GM18526 (cell line): ENCODE results near the gene IL18BP.

ENCODE experiments used
- POLR2A ChIP-seq: IDR thresholded peaks from 3 replicates; pipeline ENCODE4 v1.6.1; 2011; ENCODE audit not compliant: insufficient read length; ENCODE audit errors: extremely low read depth

The IL18BP gene

DNA sequence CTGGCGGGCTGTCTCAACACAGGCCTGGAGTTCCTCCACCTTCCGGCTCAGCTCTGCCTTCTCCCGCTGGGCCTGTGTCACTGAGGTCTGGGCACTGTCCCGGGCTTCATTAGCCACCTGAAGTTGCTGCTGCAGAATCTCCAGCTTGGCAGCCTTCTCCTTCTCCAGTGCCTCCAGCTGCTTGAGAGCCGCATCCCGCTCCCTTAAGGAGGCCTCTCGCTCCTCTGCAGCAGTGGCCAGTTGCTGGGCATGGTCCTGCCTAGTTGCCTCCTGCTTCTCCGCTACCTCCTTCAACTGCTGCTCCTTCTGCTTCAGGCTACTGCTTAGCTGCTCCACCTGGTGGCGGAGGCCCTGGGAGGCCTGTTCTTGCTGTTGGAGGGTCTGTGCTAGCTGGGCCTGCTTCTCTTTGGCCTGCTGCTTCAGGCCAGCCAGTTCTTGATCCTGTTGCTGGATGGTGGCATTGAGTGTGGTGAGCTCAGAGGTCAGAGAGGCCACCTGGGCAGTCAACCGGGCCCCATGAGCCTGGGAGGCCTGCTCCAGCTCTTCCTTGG lies 16.9 kb downstream of the IL18BP start:
- no peak for TF ChIP-seq POLR2A

GRCh38 chr11:72018171-72018570 lies 19.5 kb downstream of the IL18BP start:
- TF ChIP-seq POLR2A, result no peak

- no peak for TF ChIP-seq POLR2A
Observed at GRCh38 chr11:72023335-72023734, 24.6 kb downstream of the IL18BP start.

- TF ChIP-seq POLR2A, result no peak
Observed at GRCh38 chr11:72024069-72024754, 25.5 kb downstream of the IL18BP start.

DNA sequence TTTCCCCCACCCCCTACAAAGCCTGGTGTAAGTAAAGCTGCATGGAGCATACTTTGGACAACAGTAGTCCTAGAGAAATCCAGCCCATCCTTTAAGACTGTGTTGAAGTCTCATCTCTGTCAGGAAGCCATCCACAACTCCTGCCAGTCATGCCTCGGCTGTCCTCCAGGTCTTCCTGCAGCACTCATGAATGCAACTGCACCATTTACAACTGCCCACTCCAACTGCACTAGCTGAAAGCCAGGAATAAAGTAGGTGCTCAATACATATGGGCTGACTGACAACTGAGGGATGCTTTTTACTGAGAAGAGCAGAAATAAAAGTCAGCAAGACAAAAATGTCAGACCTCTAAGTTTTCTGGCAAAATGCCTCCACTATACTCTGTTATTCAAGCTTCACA lies 27.4 kb downstream of the IL18BP start:
- TF ChIP-seq POLR2A, result no peak

GRCh38 chr11:72030472-72031045 lies 31.9 kb downstream of the IL18BP start:
- no peak for TF ChIP-seq POLR2A

DNA sequence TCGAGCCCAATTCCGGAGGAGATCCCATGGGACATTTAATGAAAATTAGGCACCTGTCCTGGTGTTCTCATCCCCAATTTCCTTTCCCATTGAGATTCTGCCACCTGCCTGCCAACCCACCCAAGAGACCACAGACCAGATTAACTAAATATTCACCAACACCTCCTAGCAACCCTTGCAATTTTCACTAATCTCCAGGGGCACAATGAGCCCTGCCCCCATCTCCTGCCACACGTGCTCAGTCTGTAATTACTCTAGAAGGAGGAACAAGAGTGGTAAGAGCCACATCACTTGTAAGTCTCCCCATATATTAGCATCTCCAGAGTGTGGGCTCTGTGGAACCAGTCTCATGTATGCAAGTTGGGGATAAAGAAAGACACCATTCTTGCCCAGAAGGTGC lies 38.0 kb downstream of the IL18BP start:
- no peak for TF ChIP-seq POLR2A

DNA sequence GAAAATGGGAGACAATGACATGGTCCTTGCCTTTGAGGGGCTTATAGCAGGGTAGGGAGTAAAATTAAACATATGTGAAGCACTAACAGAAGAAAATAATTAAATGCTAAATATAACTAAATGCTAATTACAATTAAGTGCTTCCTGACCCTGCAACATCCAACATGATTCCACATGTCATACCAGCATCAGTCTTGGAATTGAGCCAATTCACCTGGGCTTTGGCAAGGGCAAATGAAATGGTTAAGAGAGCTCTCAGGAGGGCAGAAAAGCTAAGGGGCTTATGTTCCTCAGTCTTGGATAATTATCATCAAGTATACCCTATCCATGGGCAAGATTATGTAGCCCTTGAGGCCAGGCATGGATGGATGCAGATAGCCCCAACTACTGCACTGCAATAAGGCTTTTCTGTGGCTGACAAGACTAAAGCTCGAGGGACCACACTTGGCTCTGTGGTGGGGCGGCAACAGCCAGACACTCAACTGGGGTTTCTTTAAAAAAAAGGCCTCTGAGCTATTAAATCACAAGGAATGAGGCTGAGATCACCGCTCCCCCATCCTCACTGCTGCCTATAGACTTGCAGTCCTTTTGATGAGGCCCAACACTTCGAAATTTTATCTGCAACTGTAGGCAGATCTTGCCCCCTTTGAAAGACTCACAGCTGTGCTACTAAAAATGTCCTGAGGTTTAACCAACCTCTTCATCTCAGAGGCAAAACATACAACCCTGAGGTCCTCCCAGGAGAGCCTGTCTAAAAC lies 39.0 kb downstream of the IL18BP start:
- no peak for TF ChIP-seq POLR2A

DNA sequence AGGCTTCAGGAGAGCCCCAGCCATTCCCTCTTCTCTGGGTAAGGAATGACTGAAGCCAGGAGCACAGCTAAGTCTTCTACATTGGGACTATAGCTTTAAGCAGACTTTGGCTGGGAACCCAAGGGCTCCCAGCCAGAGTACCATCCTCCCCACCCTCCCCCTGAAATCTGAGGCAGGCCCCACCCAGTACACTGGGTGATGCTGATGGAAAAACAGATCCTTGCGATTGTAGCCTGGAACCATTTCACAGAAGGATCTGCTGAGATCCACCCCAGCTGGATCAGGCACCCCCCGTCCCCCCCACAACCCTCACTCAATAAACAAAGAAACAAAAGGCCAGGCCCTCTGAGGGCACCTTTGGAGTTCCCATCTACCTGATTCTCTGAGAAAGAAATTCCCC lies 39.8 kb downstream of the IL18BP start:
- TF ChIP-seq POLR2A, result no peak

- TF ChIP-seq POLR2A, result no peak
Observed at GRCh38 chr11:72039031-72039855, 40.5 kb downstream of the IL18BP start.

- TF ChIP-seq POLR2A, result no peak
Observed at GRCh38 chr11:72039856-72040401, 41.2 kb downstream of the IL18BP start.

DNA sequence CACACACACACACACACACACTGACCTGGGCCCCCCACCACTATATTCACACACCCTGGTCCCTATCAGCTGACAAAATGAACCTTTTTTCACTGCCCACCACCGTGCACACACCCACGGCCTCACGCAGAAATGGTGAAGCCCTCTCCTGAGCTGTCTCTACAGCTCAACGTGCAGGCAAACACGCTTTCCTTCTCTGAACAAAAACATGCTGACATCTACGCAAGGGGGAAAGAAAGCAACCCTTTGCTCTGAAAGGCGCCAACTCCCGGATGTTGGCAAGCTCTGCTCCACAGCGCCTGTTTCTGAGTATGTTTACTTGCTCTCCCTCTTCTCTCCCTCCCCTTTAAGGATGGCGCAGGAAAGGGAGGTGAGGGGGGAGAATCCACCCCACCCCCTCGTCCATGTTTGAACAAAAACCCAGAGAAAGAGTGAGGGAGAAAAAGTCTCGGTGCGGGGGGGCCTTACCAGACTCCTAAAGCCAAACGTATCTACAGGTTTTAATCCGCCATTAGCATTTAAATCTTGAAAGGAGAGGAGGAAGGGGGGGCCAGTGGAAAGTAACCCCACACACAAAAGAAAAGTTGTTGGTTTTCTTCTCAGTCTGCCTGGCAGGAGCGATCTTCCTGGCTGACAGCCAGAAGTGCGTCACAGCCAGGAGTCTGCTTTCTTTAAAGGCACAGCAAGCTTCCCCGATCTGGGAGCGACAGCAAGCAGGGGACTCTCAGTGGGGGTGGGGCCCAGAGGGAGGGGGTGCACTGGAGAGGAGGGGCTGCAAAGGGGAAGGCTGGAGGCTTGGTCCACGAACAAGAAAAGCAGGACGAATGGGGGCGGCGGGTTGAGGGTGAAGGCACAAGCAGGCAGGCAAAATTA lies 42.0 kb downstream of the IL18BP start:
- TF ChIP-seq POLR2A, result peak; percentile 12

- TF ChIP-seq POLR2A, result peak; percentile 52
Observed at GRCh38 chr11:72041364-72042063, 42.8 kb downstream of the IL18BP start.
